Prostate gland (tissue), 2 donors: ENCODE measurements around the gene TAB3. TPM values are rescaled to one million over a fixed set of nuclear protein-coding genes. Genes with fewer than 3 reads are reported as not detected.

Source experiments
- DNase-seq: peaks from one replicate; pipeline ENCODE4 v3.0.0-alpha.2; 2019; ENCODE audit warnings: low spot score
- H3K27ac ChIP-seq, 2 donors: fragments of 200-600 bp; sonication (generic); 2 replicates each; pipeline ENCODE4 v1.5.1; 2017 to 2019
- H3K27me3 ChIP-seq: fragments of 200-600 bp; sonication (generic); replicated peaks from 2 replicates; pipeline ENCODE4 v1.5.1; 2019; ENCODE audit not compliant: insufficient read depth
- H3K36me3 ChIP-seq, 2 donors: fragments of 200-600 bp; sonication (generic); 1 replicate in 1 of 2; 2 replicates in 1 of 2; pipeline versions ENCODE4 v1.5.1 to v1.8.1; 2017 to 2019
- H3K4me1 ChIP-seq: fragments of 200-600 bp; sonication (generic); replicated peaks from 2 replicates; pipeline ENCODE4 v1.5.1; 2019
- H3K4me3 ChIP-seq, 2 donors: fragments of 200-600 bp; sonication (generic); 2 replicates each; pipeline ENCODE4 v1.5.1; 2017 to 2019
- H3K9me3 ChIP-seq: fragments of 200-600 bp; sonication (generic); 2 replicates; pipeline ENCODE4 v1.5.1; 2017
- CTCF ChIP-seq, 4 experiments: fragments of 200-600 bp in 2 of 4; fragments of 450-650 bp in 2 of 4; sonication (generic) in 2 of 4; IDR thresholded peaks; 1 replicate in 3 of 4; 2 replicates in 1 of 4; pipeline ENCODE4 v1.5.1; 2016 to 2019; ENCODE audit warnings: antibody characterized with exemption in 4 of 4, mild to moderate bottlenecking in 2 of 4, moderate library complexity in 2 of 4
- POLR2A ChIP-seq: fragments of 450-650 bp; IDR thresholded peaks from one replicate; pipeline ENCODE4 v1.6.1; 2016; ENCODE audit warnings: antibody characterized with exemption, mild to moderate bottlenecking
- POLR2AphosphoS5 ChIP-seq: sonication (generic); formaldehyde crosslinking; IDR thresholded peaks from one replicate; pipeline ENCODE4 v1.6.1; 2017; ENCODE audit warnings: antibody characterized with exemption
- WGBS: methylation state at CpG from one replicate; pipeline ENCODE4 v1.1.5; 2018; 5-methylcytosine and 5-hydroxymethylcytosine counted together
- intact Hi-C: fragments of 100-400 bp; cut with DNase I; formaldehyde crosslinking; loops from one replicate; pipeline ENCODE4 v1.14.2; 2022
- total RNA-seq, 2 donors: library from RNA; depleted of rRNA; stranded (reverse); fragments of >200 nt; gene quantifications; one replicate each; pipeline ENCODE4 v1.1.0, GENCODE V29; 2016

TAB3 gene
- total RNA-seq, 2 donors from 2014 or later = 53.1 to 166 TPM

GRCh38 chrX:30821116-30821515, 67.9 kb downstream of the TAB3 start:
- no peak for TF ChIP-seq POLR2A
- TF ChIP-seq POLR2AphosphoS5 = no peak
- no peak for TF ChIP-seq CTCF (IDR thresholded peaks at IDR 0.05)
- Histone ChIP-seq H3K36me3 (no peaks in the 10 kb centered on the region), H3K4me1 (no peaks in the 10 kb centered on the region), H3K4me3 (no peak overlapping the region), H3K27ac (no peak overlapping the region), H3K9me3 (no peaks in the 10 kb centered on the region), H3K27me3 (no peaks in the 10 kb centered on the region)
- WGBS = 82% methylated on average over 1 of the region's 1 CpG
- DNase-seq = no peak
- intact Hi-C loops = no loop called here

- no peak overlapping the region for H3K27ac ChIP-seq
- WGBS = 69% methylated on average over 2 of the region's 2 CpGs
- no peak overlapping the region for H3K4me3 ChIP-seq
- no peaks in the 10 kb centered on the region for H3K27me3 ChIP-seq
- DNase-seq = no peak
- H3K36me3 ChIP-seq = no peaks in the 10 kb centered on the region
- H3K4me1 ChIP-seq = no peaks in the 10 kb centered on the region
- no peak for TF ChIP-seq POLR2AphosphoS5
- no peak for TF ChIP-seq POLR2A
- no peak for TF ChIP-seq CTCF (IDR thresholded peaks at IDR 0.05)
- H3K9me3 ChIP-seq = no peaks in the 10 kb centered on the region
- intact Hi-C loops = no loop called here
These were observed 70.0 kb downstream of the TAB3 start for GRCh38 chrX:30819080-30819479.

GRCh38 chrX:30816079-30816478, 73.0 kb downstream of the TAB3 start:
- intact Hi-C loops = no loop called here
- Histone ChIP-seq H3K27ac (no peak overlapping the region), H3K27me3 (no peaks in the 10 kb centered on the region), H3K4me3 (no peak overlapping the region), H3K9me3 (no peaks in the 10 kb centered on the region), H3K4me1 (no peaks in the 10 kb centered on the region), H3K36me3 (no peaks in the 10 kb centered on the region)
- DNase-seq = no peak
- TF ChIP-seq CTCF (IDR thresholded peaks at IDR 0.05) (no peak), POLR2A (no peak), POLR2AphosphoS5 (no peak)
- 79% methylated on average over 3 of the region's 3 CpGs for WGBS

GRCh38 chrX:30814978-30815377, 74.1 kb downstream of the TAB3 start:
- Histone ChIP-seq H3K36me3 (no peaks in the 10 kb centered on the region), H3K4me3 (no peak overlapping the region), H3K4me1 (no peaks in the 10 kb centered on the region), H3K27me3 (no peaks in the 10 kb centered on the region), H3K27ac (no peak overlapping the region), H3K9me3 (no peaks in the 10 kb centered on the region)
- DNase-seq = no peak
- TF ChIP-seq CTCF (IDR thresholded peaks at IDR 0.05) (no peak), POLR2A (no peak), POLR2AphosphoS5 (no peak)
- WGBS = 93% methylated on average over 7 of the region's 7 CpGs
- intact Hi-C loops = no loop called here

- no peak overlapping the region for H3K4me3 ChIP-seq
- H3K36me3 ChIP-seq = no peaks in the 10 kb centered on the region
- WGBS = 100% methylated on average over 1 of the region's 1 CpG
- H3K27me3 ChIP-seq = no peaks in the 10 kb centered on the region
- H3K4me1 ChIP-seq = no peaks in the 10 kb centered on the region
- H3K9me3 ChIP-seq = no peaks in the 10 kb centered on the region
- H3K27ac ChIP-seq = no peak overlapping the region
- DNase-seq = no peak
- intact Hi-C loops = no loop called here
- TF ChIP-seq CTCF (IDR thresholded peaks at IDR 0.05) = no peak
- TF ChIP-seq POLR2AphosphoS5 = no peak
- TF ChIP-seq POLR2A = no peak
These were observed 76.7 kb downstream of the TAB3 start for GRCh38 chrX:30812326-30812725.
